CD4-positive, alpha-beta T cell (primary cell): ENCODE data around the gene SNX17. TPM values are rescaled to one million over a fixed set of nuclear protein-coding genes. Genes with fewer than 3 reads are reported as not detected.
A peak's percentile ranks its signal among the peaks of the same experiment; 100 is the strongest.

ENCODE experiments used
- ATAC-seq: fragments of 200-7000 bp; cut with Tn5 transposase; one replicate; pipeline ENCODE4 v1.10.0; 2022; ENCODE audit warnings: mild to moderate bottlenecking; ENCODE audit not compliant: poor library complexity
- CTCF ChIA-PET: fragments of 350-600 bp; sonication (Branson Sonifier 250); formaldehyde crosslinking; loops from one replicate; lab custom pipeline; 2021; ENCODE audit warnings: antibody characterized with exemption, inconsistent platforms; lab: Charles Lee
- POLR2A ChIA-PET: fragments of 350-600 bp; sonication (Branson Sonifier 250); formaldehyde crosslinking; loops from one replicate; lab custom pipeline; 2021; ENCODE audit warnings: antibody characterized with exemption, inconsistent platforms; lab: Charles Lee
- DNase-seq, 14 experiments: peaks; one replicate each; pipeline ENCODE4 v3.0.0-alpha.2; 2013 to 2020; ENCODE audit warnings: mixed read lengths in 2 of 14
- H3K27ac ChIP-seq, 2 donors: one replicate each; pipeline versions ENCODE4 v1.5.1 to v1.7.0; 2013; ENCODE audit warnings: low read length in 2 of 2, low read depth in 1 of 2, mild to moderate bottlenecking in 1 of 2
- H3K27me3 ChIP-seq, 2 experiments: 1 replicate in 1 of 2; 2 replicates in 1 of 2; pipeline versions ENCODE4 v1.6.1 to v1.7.0; 2013; ENCODE audit warnings: low read length in 2 of 2, control low read depth in 1 of 2, mild to moderate bottlenecking in 1 of 2, moderate library complexity in 1 of 2; ENCODE audit not compliant: insufficient read depth in 2 of 2, control insufficient read depth in 1 of 2
- H3K36me3 ChIP-seq: one replicate; pipeline ENCODE4 v1.6.1; 2013; ENCODE audit warnings: low read length, control low read depth; ENCODE audit not compliant: insufficient read depth
- H3K4me1 ChIP-seq: one replicate; pipeline ENCODE4 v1.6.1; 2013; ENCODE audit warnings: low read length, control low read depth; ENCODE audit not compliant: insufficient read depth
- H3K4me3 ChIP-seq: one replicate; pipeline ENCODE4 v1.5.1; 2013; ENCODE audit warnings: mild to moderate bottlenecking, low read length, moderate library complexity
- H3K9me3 ChIP-seq, 2 experiments: 1 replicate in 1 of 2; 2 replicates in 1 of 2; pipeline versions ENCODE4 v1.6.1 to v1.7.0; 2013; ENCODE audit warnings: low read length in 2 of 2, mild to moderate bottlenecking in 2 of 2, control low read depth in 1 of 2, moderate library complexity in 1 of 2; ENCODE audit not compliant: control insufficient read depth in 1 of 2, insufficient read depth in 1 of 2
- H3K27ac Mint-ChIP-seq: one replicate; pipeline ENCODE4 v1.8.0; 2020; ENCODE audit warnings: mixed read lengths
- H3K27me3 Mint-ChIP-seq: one replicate; pipeline ENCODE4 v1.8.0; 2021; ENCODE audit warnings: mixed read lengths
- H3K36me3 Mint-ChIP-seq: one replicate; pipeline ENCODE4 v1.8.0; 2021; ENCODE audit warnings: low read depth, mixed read lengths
- H3K4me1 Mint-ChIP-seq: one replicate; pipeline ENCODE4 v1.8.0; 2021; ENCODE audit warnings: low read depth, mixed read lengths
- H3K4me3 Mint-ChIP-seq: one replicate; pipeline ENCODE4 v1.8.0; 2020; ENCODE audit warnings: mild to moderate bottlenecking, mixed read lengths
- H3K9me3 Mint-ChIP-seq: one replicate; pipeline ENCODE4 v1.8.0; 2020; ENCODE audit warnings: mixed read lengths
- intact Hi-C, 2 experiments: fragments of 100-400 bp; cut with DNase I in 1 of 2; cut with micrococcal nuclease in 1 of 2; formaldehyde crosslinking; loops; one replicate each; pipeline versions ENCODE4 v1.15.1 to v1.9.0; 2023 to 2025; cut with DNase I, micrococcal nuclease
- total RNA-seq, 174 experiments: library from RNA in 2 of 174; stranded (reverse) in 2 of 174; gene quantifications; one replicate each; pipeline ENCODE4 v1.2.3 and lab custom pipeline; 2021 to 2026
- TF ChIP-seq, protein P1 (sequence below): fragments of 200-600 bp; IDR thresholded peaks from one replicate; pipeline ENCODE4 v1.8.0; 2022; ENCODE audit warnings: antibody characterized with exemption, mild to moderate bottlenecking

The SNX17 gene
- total RNA-seq, 2 experiments from 2014 or later: 66.3 to 67.9 TPM

- Histone ChIP-seq H3K9me3 (no peaks in the 10 kb centered on the region), H3K4me1 (peaks cover 18% of the 10 kb centered on the region), H3K4me3 (peak overlapping the region; percentile 66), H3K27me3 (no peaks in the 10 kb centered on the region), H3K36me3 (peaks cover 65% of the 10 kb centered on the region), H3K27ac (peak overlapping the region; percentile 50 to 83)
- ATAC-seq (no peak), DNase-seq (no peak)
- ChIA-PET POLR2A (interaction anchor here (0.7 to 2.9 kb wide), 12 partner anchors 8 to 249 kb away, joined by 3 to 30 read pairs (median 9); partner anchors contain the start of genes CCDC121, EIF2B4, GPN1 and GTF3C2), CTCF (interaction anchor here (1.2 kb wide), 1 partner anchor 51 kb away, joined by 5 read pairs; no protein-coding TSS in a partner anchor)
- Mint-ChIP-seq H3K4me1 (peaks cover 32% of the 10 kb centered on the region), H3K9me3 (no peaks in the 10 kb centered on the region), H3K4me3 (peak overlapping the region; percentile 93), H3K27ac (peak overlapping the region; percentile 91), H3K27me3 (no peaks in the 10 kb centered on the region), H3K36me3 (peaks cover 80% of the 10 kb centered on the region)
- TF ChIP-seq, protein P1, sequence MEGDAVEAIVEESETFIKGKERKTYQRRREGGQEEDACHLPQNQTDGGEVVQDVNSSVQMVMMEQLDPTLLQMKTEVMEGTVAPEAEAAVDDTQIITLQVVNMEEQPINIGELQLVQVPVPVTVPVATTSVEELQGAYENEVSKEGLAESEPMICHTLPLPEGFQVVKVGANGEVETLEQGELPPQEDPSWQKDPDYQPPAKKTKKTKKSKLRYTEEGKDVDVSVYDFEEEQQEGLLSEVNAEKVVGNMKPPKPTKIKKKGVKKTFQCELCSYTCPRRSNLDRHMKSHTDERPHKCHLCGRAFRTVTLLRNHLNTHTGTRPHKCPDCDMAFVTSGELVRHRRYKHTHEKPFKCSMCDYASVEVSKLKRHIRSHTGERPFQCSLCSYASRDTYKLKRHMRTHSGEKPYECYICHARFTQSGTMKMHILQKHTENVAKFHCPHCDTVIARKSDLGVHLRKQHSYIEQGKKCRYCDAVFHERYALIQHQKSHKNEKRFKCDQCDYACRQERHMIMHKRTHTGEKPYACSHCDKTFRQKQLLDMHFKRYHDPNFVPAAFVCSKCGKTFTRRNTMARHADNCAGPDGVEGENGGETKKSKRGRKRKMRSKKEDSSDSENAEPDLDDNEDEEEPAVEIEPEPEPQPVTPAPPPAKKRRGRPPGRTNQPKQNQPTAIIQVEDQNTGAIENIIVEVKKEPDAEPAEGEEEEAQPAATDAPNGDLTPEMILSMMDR: no peak
- intact Hi-C loops: loop anchor here in 1 of 2 experiments (5.0 kb wide), 1 partner anchor 242 kb away; the partner anchor contains the start of gene PRR30
Observed at GRCh38 chr2:27379383-27379835, 9.0 kb downstream of the SNX17 start.

DNA sequence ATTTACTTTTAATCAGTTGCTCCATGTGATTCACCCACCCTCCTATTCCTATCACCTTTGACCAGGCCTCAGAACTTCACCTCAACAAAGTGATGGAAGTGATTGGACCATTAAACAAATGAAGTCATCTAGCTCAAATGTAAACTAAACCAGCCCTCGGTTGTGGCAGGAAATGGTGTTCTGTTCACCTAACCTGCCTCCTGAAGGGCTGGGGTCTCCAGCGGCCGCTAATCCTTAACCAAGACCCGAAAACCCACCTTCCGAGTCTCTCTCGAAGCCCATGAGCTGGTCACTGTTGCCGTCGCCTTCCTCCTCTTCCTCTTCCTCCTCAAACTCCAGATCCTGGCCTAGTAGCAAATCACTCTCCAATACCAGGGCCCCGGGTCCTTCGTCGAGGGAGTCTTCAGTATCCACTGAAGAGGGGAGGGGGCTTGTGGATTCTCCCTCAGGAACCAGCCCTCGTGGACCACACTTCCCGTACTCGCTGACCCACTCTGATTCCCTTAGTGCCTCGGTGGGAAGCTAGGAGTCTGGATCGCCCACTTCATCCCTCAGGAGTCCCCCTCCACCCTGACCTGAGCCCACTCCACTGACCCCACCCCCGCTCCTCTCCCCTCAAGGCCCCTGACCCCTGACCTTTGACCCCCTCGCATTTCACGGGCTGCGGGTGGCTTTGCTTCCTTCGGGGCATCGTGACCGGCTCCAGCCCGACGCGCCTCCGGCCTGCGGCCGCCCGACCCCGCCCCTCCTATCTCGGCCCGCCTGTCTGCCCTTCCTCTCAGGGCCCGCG lies 9.6 kb downstream of the SNX17 start:
- no peaks in the 10 kb centered on the region for H3K9me3 Mint-ChIP-seq
- peak overlapping the region; percentile 91 for H3K27ac Mint-ChIP-seq
- H3K4me3 Mint-ChIP-seq: peak overlapping the region; percentile 93
- H3K36me3 ChIP-seq: peaks cover 65% of the 10 kb centered on the region
- TF ChIP-seq, protein P1: no peak
- peak in 8 of 14 experiments; percentile 27 to 78 (median 43) for DNase-seq
- H3K4me1 ChIP-seq: peaks cover 18% of the 10 kb centered on the region
- no peaks in the 10 kb centered on the region for H3K27me3 Mint-ChIP-seq
- peaks cover 32% of the 10 kb centered on the region for H3K4me1 Mint-ChIP-seq
- POLR2A ChIA-PET: interaction anchor here (0.7 to 2.9 kb wide), 14 partner anchors 8 to 329 kb away, joined by 3 to 30 read pairs (median 8); partner anchors contain the start of genes CCDC121, EIF2B4, GPN1 and GTF3C2
- H3K4me3 ChIP-seq: peak overlapping the region; percentile 66
- intact Hi-C loops: loop anchor here in 1 of 2 experiments (1.0 to 5.0 kb wide), 5 partner anchors 10 to 247 kb away; partner anchors contain the start of genes CCDC121, EIF2B4, GPN1 and NRBP1
- no peaks in the 10 kb centered on the region for H3K27me3 ChIP-seq
- no peaks in the 10 kb centered on the region for H3K9me3 ChIP-seq
- peak; percentile 11 for ATAC-seq
- peaks cover 79% of the 10 kb centered on the region for H3K36me3 Mint-ChIP-seq
- CTCF ChIA-PET: interaction anchor here (1.1 to 1.2 kb wide), 2 partner anchors 10 to 51 kb away, joined by 4 to 5 read pairs; partner anchors contain the start of gene EIF2B4
- peak overlapping the region; percentile 80 to 83 for H3K27ac ChIP-seq
